HG03571 (cell line): Measurements from ENCODE around the gene HAUS2.
"Not testable (repeated sequence)": the region's sequence is repeated elsewhere in the genome, so short reads cannot be mapped to it uniquely, and the experiment has no call there.

Experiments
- ATAC-seq: cut with Tn5 transposase; IDR thresholded peaks from one replicate; pipeline ENCODE4 v1.9.1; 2021; ENCODE audit not compliant: unreplicated experiment

The HAUS2 gene

GRCh38 chr15:42548249-42549031, at the start of gene HAUS2, which contains the start of gene LRRC57:
Gene HAUS2 (plus strand): TSS chr15:42548838. CDS start chr15:42548873, 35 bp downstream.
Gene LRRC57 (minus strand): TSS chr15:42548793. CDS start chr15:42548434, 359 bp downstream.
- ATAC-seq, result peak; percentile 74

GRCh38 chr15:42499858-42500609, 48.6 kb upstream of the HAUS2 start:
- no peak for ATAC-seq

GRCh38 chr15:42502477-42502876, 46.2 kb upstream of the HAUS2 start:
- ATAC-seq, result no peak

GRCh38 chr15:42503825-42504224, 44.8 kb upstream of the HAUS2 start:
- ATAC-seq, result no peak

- ATAC-seq, result no peak
Measured at GRCh38 chr15:42504631-42505030, 44.0 kb upstream of the HAUS2 start.

- ATAC-seq, result no peak
Measured at GRCh38 chr15:42507514-42507913, 41.1 kb upstream of the HAUS2 start.

GRCh38 chr15:42508263-42508690, 40.4 kb upstream of the HAUS2 start:
- no peak for ATAC-seq

- ATAC-seq, result no peak
Measured at GRCh38 chr15:42510258-42511006, 38.2 kb upstream of the HAUS2 start.

- no peak for ATAC-seq
Measured at GRCh38 chr15:42511007-42511391, 37.6 kb upstream of the HAUS2 start.

GRCh38 chr15:42523331-42523730, 25.3 kb upstream of the HAUS2 start:
- no peak for ATAC-seq

GRCh38 chr15:42528970-42529369, 19.7 kb upstream of the HAUS2 start:
- no peak for ATAC-seq

GRCh38 chr15:42533246-42533645, 15.4 kb upstream of the HAUS2 start:
- no peak for ATAC-seq

GRCh38 chr15:42544853-42545629, 3.6 kb upstream of the HAUS2 start:
- ATAC-seq, result no peak

- ATAC-seq, result peak; percentile 4
Measured at GRCh38 chr15:42547918-42548248, 755 bp upstream of the HAUS2 start.

GRCh38 chr15:42549032-42549491, 424 bp downstream of the HAUS2 start:
- no peak for ATAC-seq

- ATAC-seq, result no peak
Measured at GRCh38 chr15:42549741-42550392, 1.2 kb downstream of the HAUS2 start.

- no peak for ATAC-seq
Measured at GRCh38 chr15:42553554-42553953, 4.9 kb downstream of the HAUS2 start.

GRCh38 chr15:42556550-42557207, 8.0 kb downstream of the HAUS2 start:
- not testable (repeated sequence) for ATAC-seq

GRCh38 chr15:42558739-42559138, 10.1 kb downstream of the HAUS2 start:
- ATAC-seq, result no peak
